K562 (cell line): Measurements from ENCODE around the gene PKHD1.

Source experiments
- DMBX1 ChIP-seq: fragments of 250-450 bp; sonication (Bioruptor Pico); IDR thresholded peaks from 2 replicates; pipeline ENCODE4 v1.8.0; 2022; ENCODE audit warnings: inconsistent platforms, mild to moderate bottlenecking, moderate library complexity, borderline replicate concordance
- EZH2 ChIP-seq: IDR thresholded peaks from 2 replicates; pipeline ENCODE4 v1.6.1; 2012; ENCODE audit warnings: low read depth, mild to moderate bottlenecking, inconsistent platforms, low read length, borderline replicate concordance
- KHSRP ChIP-seq: fragments of 450-650 bp; IDR thresholded peaks from 2 replicates; pipeline ENCODE4 v1.6.1; 2017
- MAFF ChIP-seq: IDR thresholded peaks from 2 replicates; pipeline ENCODE4 v1.6.1; 2012; ENCODE audit warnings: low read length, improper control_type of control experiment
- MAFK ChIP-seq: IDR thresholded peaks from 2 replicates; pipeline ENCODE4 v1.6.1; 2011; ENCODE audit warnings: low read length, improper control_type of control experiment
- POLR2A ChIP-seq: fragments of 450-650 bp; conservative IDR thresholded peaks from 2 replicates; pipeline ENCODE4 v1.6.1; 2016
- POLR2AphosphoS5 ChIP-seq: IDR thresholded peaks from 2 replicates; pipeline ENCODE4 v1.6.1; 2011; ENCODE audit warnings: mild to moderate bottlenecking, low read depth, low read length, moderate library complexity; ENCODE audit not compliant: control insufficient read depth, insufficient read depth
- TEAD4 ChIP-seq, 2 experiments: sonication (generic) in 1 of 2; formaldehyde crosslinking in 1 of 2; IDR thresholded peaks; 2 replicates each; pipeline versions ENCODE4 v1.6.1 to v1.8.0; 2012 to 2022; ENCODE audit warnings: borderline replicate concordance in 1 of 2, inconsistent platforms in 1 of 2, low read length in 1 of 2, mild to moderate bottlenecking in 1 of 2, missing genetic modification reagents in 1 of 2
- ZNF12 ChIP-seq: sonication (generic); formaldehyde crosslinking; IDR thresholded peaks from 2 replicates; pipeline ENCODE4 v1.4.0; 2020; ENCODE audit warnings: mild to moderate bottlenecking, missing genetic modification reagents
- ZNF24 ChIP-seq: fragments of 450-650 bp; IDR thresholded peaks from 2 replicates; pipeline ENCODE4 v1.6.1; 2016
- TF ChIP-seq, protein P1 (sequence below), 2 experiments: fragments of 450-650 bp in 1 of 2; sonication (generic) in 1 of 2; formaldehyde crosslinking in 1 of 2; IDR thresholded peaks in 1 of 2; conservative IDR thresholded peaks in 1 of 2; 2 replicates each; pipeline versions ENCODE4 v1.6.1 to v1.8.1; 2016 to 2023; ENCODE audit warnings: mild to moderate bottlenecking in 2 of 2, moderate library complexity in 2 of 2, inconsistent platforms in 1 of 2, missing genetic modification reagents in 1 of 2
- TF ChIP-seq, protein P2 (sequence below), 3 experiments: IDR thresholded peaks in 2 of 3; conservative IDR thresholded peaks in 1 of 3; 2 replicates each; pipeline ENCODE4 v1.5.1; 2011 to 2012; ENCODE audit warnings: low read length in 3 of 3, mild to moderate bottlenecking in 3 of 3, control low read depth in 2 of 3, improper control_type of control experiment in 1 of 3, inconsistent platforms in 1 of 3, low read depth in 1 of 3, mixed read lengths in 1 of 3, moderate library complexity in 1 of 3; ENCODE audit not compliant: insufficient read depth in 2 of 3
- TF ChIP-seq, protein P3 (sequence below): fragments of 250-450 bp; sonication (Bioruptor Pico); IDR thresholded peaks from 2 replicates; pipeline ENCODE4 v1.4.0; 2020; ENCODE audit warnings: mild to moderate bottlenecking

DNA sequence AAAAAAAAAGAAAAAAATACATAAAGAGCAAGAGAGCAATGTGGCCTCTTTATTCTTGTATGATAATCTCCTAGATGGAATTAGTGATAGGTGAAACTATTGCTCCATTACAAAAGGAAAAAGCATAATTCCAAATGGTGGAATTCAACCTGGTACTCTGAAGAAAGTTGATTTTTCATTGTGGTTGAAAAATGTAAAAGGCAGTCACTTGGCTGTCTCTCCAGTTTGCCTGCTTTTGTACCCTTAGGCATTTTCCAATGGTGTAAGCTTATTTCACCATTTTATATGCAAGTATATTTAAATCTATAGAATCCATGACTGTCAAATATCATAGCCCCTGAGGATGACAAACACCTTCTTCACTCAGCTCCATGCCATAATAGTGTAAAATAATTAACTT is 38.8 kb upstream of the PKHD1 start:
- TF ChIP-seq POLR2AphosphoS5 (no peak), TEAD4 (IDR thresholded peaks at IDR 0.05; ENCODE audit: low read length) (no peak), TEAD4 (CRISPR knock-in tag; IDR thresholded peaks at IDR 0.05; ENCODE audit: borderline replicate concordance) (no peak), ZNF24 (no peak), DMBX1 (CRISPR knock-in tag) (no peak), POLR2A (no peak), MAFK (no peak), ZNF12 (CRISPR knock-in tag) (no peak), MAFF (no peak), EZH2 (no peak), KHSRP (no peak)
- TF ChIP-seq, protein P1, sequence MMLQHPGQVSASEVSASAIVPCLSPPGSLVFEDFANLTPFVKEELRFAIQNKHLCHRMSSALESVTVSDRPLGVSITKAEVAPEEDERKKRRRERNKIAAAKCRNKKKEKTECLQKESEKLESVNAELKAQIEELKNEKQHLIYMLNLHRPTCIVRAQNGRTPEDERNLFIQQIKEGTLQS (IDR thresholded peaks at IDR 0.05) = no peak
- TF ChIP-seq, protein P1 (CRISPR knock-in tag; conservative IDR thresholded peaks at IDR 0.05) = no peak
- TF ChIP-seq, protein P2, sequence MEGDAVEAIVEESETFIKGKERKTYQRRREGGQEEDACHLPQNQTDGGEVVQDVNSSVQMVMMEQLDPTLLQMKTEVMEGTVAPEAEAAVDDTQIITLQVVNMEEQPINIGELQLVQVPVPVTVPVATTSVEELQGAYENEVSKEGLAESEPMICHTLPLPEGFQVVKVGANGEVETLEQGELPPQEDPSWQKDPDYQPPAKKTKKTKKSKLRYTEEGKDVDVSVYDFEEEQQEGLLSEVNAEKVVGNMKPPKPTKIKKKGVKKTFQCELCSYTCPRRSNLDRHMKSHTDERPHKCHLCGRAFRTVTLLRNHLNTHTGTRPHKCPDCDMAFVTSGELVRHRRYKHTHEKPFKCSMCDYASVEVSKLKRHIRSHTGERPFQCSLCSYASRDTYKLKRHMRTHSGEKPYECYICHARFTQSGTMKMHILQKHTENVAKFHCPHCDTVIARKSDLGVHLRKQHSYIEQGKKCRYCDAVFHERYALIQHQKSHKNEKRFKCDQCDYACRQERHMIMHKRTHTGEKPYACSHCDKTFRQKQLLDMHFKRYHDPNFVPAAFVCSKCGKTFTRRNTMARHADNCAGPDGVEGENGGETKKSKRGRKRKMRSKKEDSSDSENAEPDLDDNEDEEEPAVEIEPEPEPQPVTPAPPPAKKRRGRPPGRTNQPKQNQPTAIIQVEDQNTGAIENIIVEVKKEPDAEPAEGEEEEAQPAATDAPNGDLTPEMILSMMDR (IDR thresholded peaks at IDR 0.05 in 2 of 3, conservative IDR thresholded peaks at IDR 0.05 in 1 of 3; ENCODE audit: insufficient read depth in 2 of 3, low read depth in 1 of 3, low read length in 3 of 3) = no peak
- TF ChIP-seq, protein P3, sequence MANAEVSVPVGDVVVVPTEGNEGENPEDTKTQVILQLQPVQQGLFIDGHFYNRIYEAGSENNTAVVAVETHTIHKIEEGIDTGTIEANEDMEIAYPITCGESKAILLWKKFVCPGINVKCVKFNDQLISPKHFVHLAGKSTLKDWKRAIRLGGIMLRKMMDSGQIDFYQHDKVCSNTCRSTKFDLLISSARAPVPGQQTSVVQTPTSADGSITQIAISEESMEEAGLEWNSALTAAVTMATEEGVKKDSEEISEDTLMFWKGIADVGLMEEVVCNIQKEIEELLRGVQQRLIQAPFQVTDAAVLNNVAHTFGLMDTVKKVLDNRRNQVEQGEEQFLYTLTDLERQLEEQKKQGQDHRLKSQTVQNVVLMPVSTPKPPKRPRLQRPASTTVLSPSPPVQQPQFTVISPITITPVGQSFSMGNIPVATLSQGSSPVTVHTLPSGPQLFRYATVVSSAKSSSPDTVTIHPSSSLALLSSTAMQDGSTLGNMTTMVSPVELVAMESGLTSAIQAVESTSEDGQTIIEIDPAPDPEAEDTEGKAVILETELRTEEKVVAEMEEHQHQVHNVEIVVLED (CRISPR knock-in tag) = no peak
